IPS DF 19.7 (cell line): Measurements from ENCODE around the gene ANAPC5.

Experiments used
- DNase-seq: peaks from one replicate; pipeline ENCODE4 v3.0.0-alpha.2; 2013; ENCODE audit warnings: low read depth, low spot score

Gene ANAPC5

DNA sequence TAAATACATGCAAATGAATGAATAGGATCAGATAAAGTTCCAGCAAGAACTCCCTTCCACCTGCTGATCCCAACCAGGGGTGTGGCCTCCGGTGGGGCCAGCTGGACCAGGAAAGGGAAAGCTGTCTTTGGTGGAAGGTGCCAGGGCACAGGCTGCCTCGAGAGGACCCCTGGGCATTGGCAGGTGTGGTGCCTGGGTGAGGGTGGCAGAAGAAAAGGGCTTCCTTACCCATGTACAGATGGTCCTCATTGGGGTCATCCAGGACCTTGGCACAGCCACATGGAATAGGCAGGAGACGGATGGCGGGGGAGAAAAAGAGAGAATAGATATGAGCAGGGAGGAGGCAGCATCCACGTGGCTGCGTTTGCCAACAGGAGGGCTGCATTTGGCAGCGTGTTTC, 92.1 kb downstream of the ANAPC5 start:
- DNase-seq, result no peak

DNA sequence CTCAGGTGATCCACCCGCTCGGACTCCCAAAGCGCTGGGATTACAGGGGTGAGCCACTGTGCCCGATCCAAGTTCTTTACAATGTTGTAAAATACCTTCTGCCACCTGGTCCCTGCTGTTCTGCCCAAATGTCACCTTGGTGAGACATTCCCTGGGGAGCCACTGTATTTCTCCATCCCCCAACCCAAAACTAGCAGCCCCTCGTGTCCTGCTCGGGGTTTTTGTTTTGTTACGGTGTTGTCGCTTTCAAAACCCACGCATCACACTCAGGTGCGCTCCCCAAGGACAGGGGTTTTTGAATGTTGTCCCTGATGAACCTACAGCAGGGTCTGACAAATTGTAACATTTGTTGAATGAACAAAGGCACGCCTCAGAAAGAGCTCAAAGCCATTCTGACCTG, 93.1 kb downstream of the ANAPC5 start:
- DNase-seq, result no peak
